Activated naive CD4-positive, alpha-beta T cell (primary cell): ENCODE data around the gene TPSB2.
"Not testable (repeated sequence)": the region's sequence is repeated elsewhere in the genome, so short reads cannot be mapped to it uniquely, and the experiment has no call there.

Source experiments
- DNase-seq, 4 experiments: peaks; one replicate each; lab custom pipeline; 2025; lab: John Stamatoyannopoulos, UW

TPSB2 gene

GRCh38 chr16:1261131-1261892, 31.3 kb upstream of the TPSB2 start:
- DNase-seq: no peak

GRCh38 chr16:1260101-1260680, 30.2 kb upstream of the TPSB2 start:
- no peak for DNase-seq

GRCh38 chr16:1259760-1260068, 29.7 kb upstream of the TPSB2 start:
- DNase-seq: no peak

- DNase-seq: no peak
Observed at GRCh38 chr16:1258906-1259759, 29.1 kb upstream of the TPSB2 start.

GRCh38 chr16:1258225-1258600, 28.2 kb upstream of the TPSB2 start:
- DNase-seq: no peak

- no peak for DNase-seq
Observed at GRCh38 chr16:1257561-1258224, 27.7 kb upstream of the TPSB2 start.

- DNase-seq: no peak
Observed at GRCh38 chr16:1256874-1257322, 26.9 kb upstream of the TPSB2 start.

GRCh38 chr16:1256296-1256873, 26.4 kb upstream of the TPSB2 start:
- not testable (repeated sequence) for DNase-seq

- DNase-seq: not testable (repeated sequence)
Observed at GRCh38 chr16:1255276-1256122, 25.5 kb upstream of the TPSB2 start, which contains the start of gene TPSD1. TPSD1 (plus strand) TSS chr16:1256069; CDS start chr16:1256281, 212 bp downstream.

GRCh38 chr16:1254821-1255220, 24.8 kb upstream of the TPSB2 start:
- DNase-seq: not testable (repeated sequence)

GRCh38 chr16:1253701-1254364, 23.8 kb upstream of the TPSB2 start:
- not testable (repeated sequence) for DNase-seq

- DNase-seq: not testable (repeated sequence)
Observed at GRCh38 chr16:1249031-1249755, 19.2 kb upstream of the TPSB2 start.

GRCh38 chr16:1247903-1248537, 18.0 kb upstream of the TPSB2 start:
- DNase-seq: not testable (repeated sequence)

GRCh38 chr16:1245452-1246020, 15.6 kb upstream of the TPSB2 start:
- DNase-seq: no peak

GRCh38 chr16:1244881-1245280, 14.9 kb upstream of the TPSB2 start:
- DNase-seq: no peak

GRCh38 chr16:1243907-1244850, 14.2 kb upstream of the TPSB2 start:
- DNase-seq: not testable (repeated sequence)

- DNase-seq: not testable (repeated sequence)
Observed at GRCh38 chr16:1243363-1243762, 13.4 kb upstream of the TPSB2 start.

- not testable (repeated sequence) for DNase-seq
Observed at GRCh38 chr16:1241081-1241480, 11.1 kb upstream of the TPSB2 start.
